Measurements from ENCODE around the gene ZFYVE9. TPM values are rescaled to one million over a fixed set of nuclear protein-coding genes. Genes with fewer than 3 reads are reported as not detected.

ZFYVE9 gene, protein sequence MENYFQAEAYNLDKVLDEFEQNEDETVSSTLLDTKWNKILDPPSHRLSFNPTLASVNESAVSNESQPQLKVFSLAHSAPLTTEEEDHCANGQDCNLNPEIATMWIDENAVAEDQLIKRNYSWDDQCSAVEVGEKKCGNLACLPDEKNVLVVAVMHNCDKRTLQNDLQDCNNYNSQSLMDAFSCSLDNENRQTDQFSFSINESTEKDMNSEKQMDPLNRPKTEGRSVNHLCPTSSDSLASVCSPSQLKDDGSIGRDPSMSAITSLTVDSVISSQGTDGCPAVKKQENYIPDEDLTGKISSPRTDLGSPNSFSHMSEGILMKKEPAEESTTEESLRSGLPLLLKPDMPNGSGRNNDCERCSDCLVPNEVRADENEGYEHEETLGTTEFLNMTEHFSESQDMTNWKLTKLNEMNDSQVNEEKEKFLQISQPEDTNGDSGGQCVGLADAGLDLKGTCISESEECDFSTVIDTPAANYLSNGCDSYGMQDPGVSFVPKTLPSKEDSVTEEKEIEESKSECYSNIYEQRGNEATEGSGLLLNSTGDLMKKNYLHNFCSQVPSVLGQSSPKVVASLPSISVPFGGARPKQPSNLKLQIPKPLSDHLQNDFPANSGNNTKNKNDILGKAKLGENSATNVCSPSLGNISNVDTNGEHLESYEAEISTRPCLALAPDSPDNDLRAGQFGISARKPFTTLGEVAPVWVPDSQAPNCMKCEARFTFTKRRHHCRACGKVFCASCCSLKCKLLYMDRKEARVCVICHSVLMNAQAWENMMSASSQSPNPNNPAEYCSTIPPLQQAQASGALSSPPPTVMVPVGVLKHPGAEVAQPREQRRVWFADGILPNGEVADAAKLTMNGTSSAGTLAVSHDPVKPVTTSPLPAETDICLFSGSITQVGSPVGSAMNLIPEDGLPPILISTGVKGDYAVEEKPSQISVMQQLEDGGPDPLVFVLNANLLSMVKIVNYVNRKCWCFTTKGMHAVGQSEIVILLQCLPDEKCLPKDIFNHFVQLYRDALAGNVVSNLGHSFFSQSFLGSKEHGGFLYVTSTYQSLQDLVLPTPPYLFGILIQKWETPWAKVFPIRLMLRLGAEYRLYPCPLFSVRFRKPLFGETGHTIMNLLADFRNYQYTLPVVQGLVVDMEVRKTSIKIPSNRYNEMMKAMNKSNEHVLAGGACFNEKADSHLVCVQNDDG (N-terminal part only)
- total RNA-seq (2022; extraction: Qiagen RNA extraction): 7.9 to 10.0 TPM (median 8.6 TPM) in 5 replicates

DNA sequence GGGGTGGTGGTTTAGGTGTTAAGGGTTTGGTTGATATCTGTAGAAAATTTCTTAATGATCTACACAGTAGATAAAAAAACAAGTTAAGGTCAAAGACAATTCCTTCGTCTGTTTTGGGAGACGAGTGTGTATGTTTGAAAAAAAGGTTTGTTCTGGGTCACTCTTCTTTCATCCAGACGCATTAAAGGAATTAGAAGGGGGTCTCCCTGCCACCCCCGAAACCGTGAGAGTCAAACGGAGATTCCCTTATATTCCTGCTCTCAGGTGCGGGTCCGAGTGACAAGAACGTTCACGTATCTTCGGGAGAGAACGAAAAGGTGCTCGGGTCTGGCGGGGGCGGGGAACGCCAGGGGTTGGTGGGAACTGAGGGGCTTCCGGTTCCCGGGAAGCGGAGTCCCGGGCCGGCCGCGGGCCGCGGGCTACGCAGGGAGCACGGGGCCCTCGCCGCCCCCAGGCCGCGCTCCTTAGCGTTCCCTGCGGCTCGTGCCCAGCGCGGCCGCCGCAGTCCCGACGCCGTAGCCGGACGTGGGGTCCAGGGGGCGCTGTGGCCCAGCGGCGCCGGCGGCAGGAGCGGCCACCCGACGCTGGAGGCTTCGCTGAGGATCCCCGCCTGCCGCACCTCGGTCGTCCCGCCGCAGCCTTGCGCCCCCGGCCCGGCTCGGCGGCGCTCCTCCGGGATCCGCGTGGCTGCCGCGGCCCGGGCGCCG, at the start of gene ZFYVE9:
Gene ZFYVE9 (plus strand): TSS at position 577 of the 707 bp plus-strand sequence. CDS start 91,118 bp downstream, outside the sequence.

DNA sequence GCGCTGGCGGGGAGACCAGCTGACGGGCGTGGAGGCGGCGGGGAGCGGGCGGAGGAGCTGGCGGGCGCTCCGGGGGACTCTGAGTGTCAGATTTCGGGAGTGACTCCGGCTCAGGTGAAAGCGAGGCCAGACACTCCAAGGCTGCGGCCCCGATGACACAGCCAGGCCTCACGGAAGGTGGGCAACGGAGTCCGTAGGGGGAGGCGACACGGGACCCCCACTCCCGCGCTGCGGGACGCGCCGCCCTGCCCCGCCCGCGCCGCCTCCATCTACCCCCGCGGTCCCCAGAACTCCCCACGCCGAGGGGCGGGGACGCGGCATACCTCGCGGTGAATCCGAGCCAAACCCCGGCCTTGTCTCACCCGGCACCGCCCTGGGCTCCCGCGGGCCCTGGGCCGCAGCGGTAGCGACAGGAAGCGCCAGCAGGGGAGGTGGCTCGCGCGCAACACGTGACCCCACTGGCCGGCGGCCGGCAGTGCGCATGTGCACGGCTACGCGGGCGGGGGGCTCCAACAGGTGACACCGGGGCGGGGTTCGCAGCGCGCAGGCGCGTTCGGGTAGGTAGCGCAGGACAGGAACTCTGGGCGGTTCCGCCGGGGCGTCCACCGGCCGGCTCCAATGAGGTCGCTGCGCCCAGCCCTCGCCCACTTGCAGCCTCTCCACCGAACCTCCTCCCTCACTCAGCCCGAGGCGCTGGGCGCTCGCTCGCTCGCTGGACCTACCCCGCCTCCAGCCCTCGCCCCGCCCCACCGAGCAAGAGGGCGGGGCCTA, 224.0 kb downstream of the ZFYVE9 start, which contains the start of gene CC2D1B:
Gene CC2D1B (minus strand): TSS at position 460 of the 771 bp plus-strand sequence. CDS start 1,585 bp downstream, outside the sequence.

Other genes starting within 250 kb of the ZFYVE9 start
- 5.4 to 8.9 TPM (median 7.4 TPM) in 5 replicates for gene RAB3B, start 151.4 kb upstream of the ZFYVE9 start, total RNA-seq (2022; extraction: Qiagen RNA extraction)
- 14.8 to 16.3 TPM (median 16.2 TPM) in 5 replicates for gene KTI12, start 108.3 kb upstream of the ZFYVE9 start, total RNA-seq (2022; extraction: Qiagen RNA extraction)
- 32.3 to 43.7 TPM (median 35.7 TPM) in 5 replicates for gene TXNDC12, start 86.9 kb upstream of the ZFYVE9 start, total RNA-seq (2022; extraction: Qiagen RNA extraction)
- 29.0 to 44.2 TPM (median 30.8 TPM) in 5 replicates for gene BTF3L4, start 85.8 kb upstream of the ZFYVE9 start, total RNA-seq (2022; extraction: Qiagen RNA extraction)
- 15.3 to 22.5 TPM (median 20.7 TPM) in 5 replicates for gene CC2D1B, start 224.1 kb downstream of the ZFYVE9 start, total RNA-seq (2022; extraction: Qiagen RNA extraction)

Measured in A549 treated with dexamethasone at 1 μM for 4 hours (cell line).